Measurements from ENCODE around the gene C1orf174.
A peak's percentile ranks its signal among the peaks of the same experiment; 100 is the strongest.

C1orf174 gene

GRCh38 chr1:3902111-3902511 lies 2.0 kb upstream of the C1orf174 start:
- no peak overlapping the region for H3K4me3 ChIP-seq (replicated peaks; ENCODE audit: insufficient read depth, low read length)
- TF ChIP-seq POLR2AphosphoS5 (IDR thresholded peaks at IDR 0.05; ENCODE audit: low read depth): no peak
- no peak for TF ChIP-seq CTCF (IDR thresholded peaks at IDR 0.05; ENCODE audit: insufficient read depth, low read length)
- no peak for TF ChIP-seq GABPA (IDR thresholded peaks at IDR 0.05; ENCODE audit: low read depth)
- no peak for TF ChIP-seq REST (IDR thresholded peaks at IDR 0.05; ENCODE audit: insufficient replicate concordance, low read depth)
- TF ChIP-seq SPI1 (IDR thresholded peaks at IDR 0.05; ENCODE audit: borderline replicate concordance, low read depth): no peak
- no peak for DNase-seq (ENCODE audit: low read depth in 1 of 2, low spot score in 1 of 2)
- H3K27me3 ChIP-seq (ENCODE audit: insufficient read depth, poor library complexity, severe bottlenecking): no peaks in the 10 kb centered on the region
- H3K27ac ChIP-seq (replicated peaks): no peak overlapping the region

- H3K4me3 ChIP-seq (replicated peaks; ENCODE audit: insufficient read depth, low read length): peak overlapping the region; percentile 79
- peak overlapping the region; percentile 99 for H3K27ac ChIP-seq (replicated peaks)
- DNase-seq (ENCODE audit: low read depth in 1 of 2, low spot score in 1 of 2): peak; percentile 95 to 97
- TF ChIP-seq POLR2AphosphoS5 (IDR thresholded peaks at IDR 0.05; ENCODE audit: low read depth) (peak; percentile 66), CTCF (IDR thresholded peaks at IDR 0.05; ENCODE audit: insufficient read depth, low read length) (no peak), SPI1 (IDR thresholded peaks at IDR 0.05; ENCODE audit: borderline replicate concordance, low read depth) (0 out of 2 replicates have a peak, but pooled peaks have one; percentile 1), REST (IDR thresholded peaks at IDR 0.05; ENCODE audit: insufficient replicate concordance, low read depth) (no peak), GABPA (IDR thresholded peaks at IDR 0.05; ENCODE audit: low read depth) (no peak)
- H3K27me3 ChIP-seq (ENCODE audit: insufficient read depth, poor library complexity, severe bottlenecking): no peaks in the 10 kb centered on the region
These were observed 977 bp upstream of the C1orf174 start for GRCh38 chr1:3900969-3901529.

- peak overlapping the region; percentile 91 for H3K4me3 ChIP-seq (replicated peaks; ENCODE audit: insufficient read depth, low read length)
- no peak for DNase-seq (ENCODE audit: low read depth in 1 of 2, low spot score in 1 of 2)
- H3K27ac ChIP-seq (replicated peaks): peak overlapping the region; percentile 99
These were observed 320 bp downstream of the C1orf174 start for GRCh38 chr1:3899754-3900149.

More at GRCh38 chr1:3899754-3900149, 320 bp downstream of the C1orf174 start:
- H3K27me3 ChIP-seq (ENCODE audit: insufficient read depth, poor library complexity, severe bottlenecking): no peaks in the 10 kb centered on the region
- no peak for TF ChIP-seq REST (IDR thresholded peaks at IDR 0.05; ENCODE audit: insufficient replicate concordance, low read depth)
